Superior temporal gyrus (tissue), 1 donor: Measurements from ENCODE around the gene CLUH.
"Not testable (repeated sequence)": the region's sequence is repeated elsewhere in the genome, so short reads cannot be mapped to it uniquely, and the experiment has no call there.

Source experiments
- DNase-seq: peaks from one replicate; pipeline ENCODE4 v3.0.0-alpha.2; 2016; ENCODE audit errors: extremely low spot score

The CLUH gene

GRCh38 chr17:2688351-2689342, 22.9 kb downstream of the CLUH start:
- DNase-seq = no peak

GRCh38 chr17:2687074-2687418, 24.5 kb downstream of the CLUH start:
- DNase-seq = no peak

GRCh38 chr17:2685696-2686095, 25.9 kb downstream of the CLUH start:
- DNase-seq = no peak

- DNase-seq = no peak
Measured at GRCh38 chr17:2684549-2684948, 27.0 kb downstream of the CLUH start.

- DNase-seq = no peak
Measured at GRCh38 chr17:2683912-2684311, 27.7 kb downstream of the CLUH start.

- DNase-seq = peak; percentile 53
Measured at GRCh38 chr17:2682176-2682938, 29.2 kb downstream of the CLUH start.

- no peak for DNase-seq
Measured at GRCh38 chr17:2681650-2682049, 29.9 kb downstream of the CLUH start.

GRCh38 chr17:2680961-2681360, 30.6 kb downstream of the CLUH start:
- no peak for DNase-seq

GRCh38 chr17:2679247-2679646, 32.3 kb downstream of the CLUH start:
- not testable (repeated sequence) for DNase-seq

GRCh38 chr17:2672026-2672425, 39.5 kb downstream of the CLUH start:
- DNase-seq = no peak

GRCh38 chr17:2660410-2660809, 51.2 kb downstream of the CLUH start:
- not testable (repeated sequence) for DNase-seq

GRCh38 chr17:2659337-2659736, 52.2 kb downstream of the CLUH start:
- DNase-seq = not testable (repeated sequence)

GRCh38 chr17:2656283-2656682, 55.3 kb downstream of the CLUH start:
- DNase-seq = no peak

- no peak for DNase-seq
Measured at GRCh38 chr17:2655546-2655945, 56.0 kb downstream of the CLUH start.

- DNase-seq = not testable (repeated sequence)
Measured at GRCh38 chr17:2652911-2653310, 58.7 kb downstream of the CLUH start.

- no peak for DNase-seq
Measured at GRCh38 chr17:2649191-2649590, 62.4 kb downstream of the CLUH start.

GRCh38 chr17:2647957-2648356, 63.6 kb downstream of the CLUH start:
- no peak for DNase-seq

GRCh38 chr17:2644971-2645370, 66.6 kb downstream of the CLUH start:
- DNase-seq = no peak
